GM21717 (cell line): ENCODE measurements around the gene ALOX12.

ENCODE experiments used
- ATAC-seq: cut with Tn5 transposase; IDR thresholded peaks from one replicate; pipeline ENCODE4 v1.9.1; 2021; ENCODE audit warnings: mild to moderate bottlenecking, moderate library complexity; ENCODE audit not compliant: unreplicated experiment

Gene ALOX12

GRCh38 chr17:7002288-7003047, 6.6 kb downstream of the ALOX12 start:
- ATAC-seq, result no peak

- ATAC-seq, result no peak
Measured at GRCh38 chr17:7003745-7004144, 7.9 kb downstream of the ALOX12 start.

GRCh38 chr17:7004398-7005253, 8.8 kb downstream of the ALOX12 start:
- peak; percentile 46 for ATAC-seq

GRCh38 chr17:7005716-7006115, 9.9 kb downstream of the ALOX12 start:
- ATAC-seq, result no peak

- no peak for ATAC-seq
Measured at GRCh38 chr17:7007143-7007542, 11.3 kb downstream of the ALOX12 start.

DNA sequence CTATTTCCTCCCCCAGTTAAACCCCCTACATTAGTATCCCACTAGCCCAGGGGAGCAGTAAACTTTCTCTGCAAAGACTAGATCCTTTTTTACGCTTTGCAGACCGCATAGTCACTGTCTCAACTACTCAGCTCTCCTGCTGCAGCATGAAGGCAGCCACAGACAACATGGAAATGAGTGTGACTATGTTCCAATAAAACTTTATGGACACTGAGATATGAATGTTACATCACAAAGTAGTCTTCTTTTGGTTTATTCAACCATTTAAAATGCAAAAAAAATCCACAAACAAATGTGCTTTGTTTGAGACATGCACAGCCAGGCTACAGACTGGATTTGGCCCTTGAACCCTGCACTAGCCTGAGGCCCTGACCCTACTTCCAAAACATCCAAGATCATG, 14.7 kb downstream of the ALOX12 start:
- no peak for ATAC-seq

- no peak for ATAC-seq
Measured at GRCh38 chr17:7011415-7011814, 15.6 kb downstream of the ALOX12 start.

DNA sequence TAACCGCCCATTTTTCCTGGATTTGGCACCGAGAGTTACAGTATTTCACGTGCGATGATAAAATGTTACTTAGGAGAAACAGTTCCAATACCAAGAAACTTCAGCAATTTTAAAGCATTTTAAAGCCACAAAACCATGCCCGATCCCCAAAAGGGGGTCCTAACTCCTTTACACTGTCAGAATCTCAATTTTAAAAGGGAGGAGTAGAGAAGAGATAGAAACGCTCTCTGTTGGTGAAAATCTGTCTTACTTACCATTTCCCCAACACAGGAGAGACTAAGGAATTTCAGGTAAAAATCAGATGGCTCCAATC, 16.0 kb downstream of the ALOX12 start:
- ATAC-seq, result no peak

DNA sequence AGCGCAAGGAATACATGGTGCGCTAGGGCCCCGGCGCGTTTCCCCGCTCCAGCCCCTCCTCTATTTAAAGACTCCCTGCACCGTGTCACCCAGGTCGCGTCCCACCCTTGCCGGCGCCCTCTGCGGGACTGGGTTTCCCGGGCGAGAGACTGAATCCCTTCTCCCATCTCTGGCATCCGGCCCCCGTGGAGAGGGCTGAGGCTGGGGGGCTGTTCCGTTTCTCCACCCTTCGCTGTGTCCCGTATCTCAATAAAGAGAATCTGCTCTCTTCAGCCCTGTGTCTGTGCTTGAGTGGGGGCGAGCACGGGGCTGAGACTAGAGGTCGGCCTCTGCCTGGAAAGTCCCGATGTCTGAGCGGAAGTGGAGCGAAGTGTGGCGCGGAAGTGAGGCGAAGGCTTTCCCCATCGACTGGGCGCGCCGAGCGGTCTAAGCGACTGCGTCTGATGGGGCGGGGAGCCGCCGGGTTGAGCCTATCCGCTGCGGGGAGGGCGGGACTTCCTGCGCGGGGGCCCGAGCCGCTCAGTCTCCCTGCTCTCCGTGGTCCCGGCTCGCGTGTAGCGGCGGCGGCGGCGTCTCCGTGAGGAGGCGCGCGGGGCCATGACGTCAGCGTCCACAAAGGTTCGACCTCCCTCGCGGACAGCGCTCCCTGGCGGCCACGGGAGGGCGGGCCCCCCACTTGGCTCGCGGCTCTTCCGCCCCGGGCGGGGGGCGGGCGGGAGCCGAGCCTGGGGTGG, 18.6 kb downstream of the ALOX12 start:
- ATAC-seq, result peak; percentile 62

- ATAC-seq, result peak; percentile 16
Measured at GRCh38 chr17:7014995-7015958, 19.4 kb downstream of the ALOX12 start.

GRCh38 chr17:7016418-7016817, 20.6 kb downstream of the ALOX12 start:
- no peak for ATAC-seq

- no peak for ATAC-seq
Measured at GRCh38 chr17:7016886-7017826, 21.3 kb downstream of the ALOX12 start.

DNA sequence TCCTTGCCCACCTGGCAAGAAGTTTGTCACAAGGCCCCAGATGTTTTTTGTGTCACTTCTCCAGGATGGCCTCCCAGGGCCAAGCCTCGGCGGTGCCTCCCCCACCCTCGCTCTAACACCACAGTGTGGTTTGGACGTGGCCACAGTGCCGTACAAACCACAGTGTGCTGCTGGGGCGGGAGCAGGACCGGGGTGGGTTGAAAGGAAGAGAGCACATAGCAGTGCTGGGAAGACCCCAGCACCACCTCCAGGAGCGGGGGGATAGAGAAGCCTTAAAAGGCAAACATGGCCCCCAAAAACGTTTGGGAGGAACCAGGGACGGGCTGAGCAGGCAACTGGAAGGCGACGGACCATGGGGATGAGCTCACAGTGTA, 22.0 kb downstream of the ALOX12 start:
- ATAC-seq, result no peak

GRCh38 chr17:7018331-7018964, 22.6 kb downstream of the ALOX12 start:
- ATAC-seq, result no peak

- no peak for ATAC-seq
Measured at GRCh38 chr17:7019367-7019766, 23.5 kb downstream of the ALOX12 start.

GRCh38 chr17:7019839-7020519, 24.1 kb downstream of the ALOX12 start:
- no peak for ATAC-seq

DNA sequence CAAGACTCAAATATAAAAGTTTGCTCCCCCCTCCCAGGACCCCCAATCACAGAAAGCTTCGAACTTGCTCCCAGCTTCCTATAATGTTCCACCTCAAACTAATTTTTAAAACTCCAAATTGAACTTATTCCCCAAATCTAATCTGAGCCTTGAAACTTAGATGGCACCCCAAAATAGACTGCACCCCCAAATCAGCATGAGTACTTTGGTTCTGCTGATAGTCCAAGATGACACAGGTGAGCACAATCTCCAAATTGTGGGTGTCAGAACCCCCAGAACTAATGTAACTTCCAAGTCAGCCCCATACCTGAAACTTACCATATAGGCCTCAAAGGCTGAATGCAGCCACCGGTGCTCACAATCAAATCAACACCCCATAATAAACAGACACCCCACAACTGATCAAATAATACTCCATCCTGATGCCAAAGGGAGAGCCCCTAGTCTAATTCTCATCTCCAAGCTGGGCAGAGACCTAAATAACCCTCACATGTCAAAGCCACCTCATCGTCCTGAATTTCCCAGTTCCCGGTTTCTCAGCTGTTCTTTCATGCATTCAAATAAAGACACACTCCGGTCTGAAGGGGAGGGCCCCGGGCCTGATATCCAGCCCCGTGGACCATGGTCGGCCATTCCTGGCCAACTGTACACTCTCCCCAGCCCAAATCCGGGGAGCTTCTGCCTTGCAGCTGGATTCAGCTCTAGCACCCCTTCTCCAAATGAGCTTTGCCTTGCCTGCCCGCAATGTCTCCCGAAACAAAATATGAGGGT, 25.2 kb downstream of the ALOX12 start:
- ATAC-seq, result no peak
